ENCODE data around the gene SOCS7. TPM values are rescaled to one million over a fixed set of nuclear protein-coding genes. Genes with fewer than 3 reads are reported as not detected.

SOCS7 gene
- total and polyA plus RNA-seq, 2 of the 4 experiments (the other 2 are of a cell fraction), result 6.5 to 6.8 TPM

DNA sequence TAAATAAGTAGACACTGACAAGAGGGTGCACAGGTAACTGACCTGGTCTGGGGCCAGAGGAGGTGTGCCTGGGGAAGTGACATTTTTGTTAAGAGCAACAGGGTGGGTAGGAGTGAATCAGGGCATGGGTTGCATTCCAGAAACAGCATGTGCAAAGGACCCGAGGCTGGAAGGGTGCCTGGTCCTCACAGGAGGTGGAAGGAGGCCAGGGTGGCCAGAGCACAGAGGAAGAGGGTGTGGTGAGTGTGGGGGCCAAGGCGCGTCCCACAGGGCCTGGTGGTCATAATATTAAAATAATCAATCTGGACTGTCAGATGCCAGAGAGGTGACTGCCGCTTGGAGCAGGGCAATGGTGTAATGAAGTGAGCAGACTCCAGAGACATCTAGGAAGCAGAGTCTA, 90.9 kb downstream of the SOCS7 start:
- H3K4me1 ChIP-seq (ENCODE audit: control insufficient read depth, insufficient read depth, low read length), result peaks cover 18% of the 10 kb centered on the region
- no peak overlapping the region for H3K4ac ChIP-seq (ENCODE audit: low read depth, low read length)
- no peak overlapping the region for H3K4me2 ChIP-seq (ENCODE audit: low read depth, low read length)
- H3K23ac ChIP-seq (ENCODE audit: low read depth, low read length), result peak overlapping the region; percentile 32; the same call in 1 of the 2 replicates
- H3K9ac ChIP-seq (ENCODE audit: low read depth, low read length), result no peak overlapping the region
- no peak overlapping the region for H3K56ac ChIP-seq (ENCODE audit: extremely low read depth, insufficient read depth, low read length)
- peaks cover 30 to 85% of the 10 kb centered on the region in 2 experiments for H3K79me1 ChIP-seq (ENCODE audit: low read depth in 1 of 2, low read length in 2 of 2)
- H3K4me3 ChIP-seq (ENCODE audit: insufficient read depth, low read depth, low read length), result no peak overlapping the region
- H3K27me3 ChIP-seq (ENCODE audit: control insufficient read depth, insufficient read depth, low read length), result no peaks in the 10 kb centered on the region
- no peaks in the 10 kb centered on the region for H3K9me3 ChIP-seq (ENCODE audit: control insufficient read depth, insufficient read depth, low read length)
- in situ Hi-C loops (cut with MboI; ENCODE audit: low sequenced_read_pairs) (loop anchor here (5.0 kb wide), 1 partner anchor 40 kb away; no protein-coding TSS in a partner anchor), intact Hi-C loops (cut with micrococcal nuclease) (loop anchor here (5.0 kb wide), 2 partner anchors 45 to 225 kb away; no protein-coding TSS in a partner anchor), dilution Hi-C loops (cut with HindIII; ENCODE audit: low sequenced_read_pairs, unreplicated experiment) (no loop called here)
- BruUV-seq (replicated peaks), result no TSS peak
- peaks cover 69% of the 10 kb centered on the region for H4K20me1 ChIP-seq (ENCODE audit: insufficient read depth, low read length)
- ChIA-PET CTCF (no interaction called here), POLR2A (ENCODE audit: unreplicated experiment) (no interaction called here)
- peaks cover 7% of the 10 kb centered on the region; the same call in 1 of the 2 replicates for H3K36me3 ChIP-seq (ENCODE audit: control insufficient read depth, insufficient read depth, low read length)
- no peak for TF ChIP-seq CHD1 (IDR thresholded peaks at IDR 0.05; ENCODE audit: low read depth, low read length)
- TF ChIP-seq SMC3 (IDR thresholded peaks at IDR 0.05; ENCODE audit: low read depth, low read length), result no peak
- no peak for TF ChIP-seq RFX5 (IDR thresholded peaks at IDR 0.05; ENCODE audit: low read depth, low read length)
- no peak for TF ChIP-seq CEBPB (IDR thresholded peaks at IDR 0.05; ENCODE audit: low read depth, low read length)
- TF ChIP-seq POLR2A (IDR thresholded peaks at IDR 0.05; ENCODE audit: low read depth, low read length), result no peak
- TF ChIP-seq, protein P1, sequence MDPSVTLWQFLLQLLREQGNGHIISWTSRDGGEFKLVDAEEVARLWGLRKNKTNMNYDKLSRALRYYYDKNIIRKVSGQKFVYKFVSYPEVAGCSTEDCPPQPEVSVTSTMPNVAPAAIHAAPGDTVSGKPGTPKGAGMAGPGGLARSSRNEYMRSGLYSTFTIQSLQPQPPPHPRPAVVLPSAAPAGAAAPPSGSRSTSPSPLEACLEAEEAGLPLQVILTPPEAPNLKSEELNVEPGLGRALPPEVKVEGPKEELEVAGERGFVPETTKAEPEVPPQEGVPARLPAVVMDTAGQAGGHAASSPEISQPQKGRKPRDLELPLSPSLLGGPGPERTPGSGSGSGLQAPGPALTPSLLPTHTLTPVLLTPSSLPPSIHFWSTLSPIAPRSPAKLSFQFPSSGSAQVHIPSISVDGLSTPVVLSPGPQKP (IDR thresholded peaks at IDR 0.05; ENCODE audit: borderline replicate concordance, low read depth, low read length), result no peak
- no peak for TF ChIP-seq BHLHE40 (IDR thresholded peaks at IDR 0.05; ENCODE audit: low read depth, low read length)
- TF ChIP-seq, protein P2, sequence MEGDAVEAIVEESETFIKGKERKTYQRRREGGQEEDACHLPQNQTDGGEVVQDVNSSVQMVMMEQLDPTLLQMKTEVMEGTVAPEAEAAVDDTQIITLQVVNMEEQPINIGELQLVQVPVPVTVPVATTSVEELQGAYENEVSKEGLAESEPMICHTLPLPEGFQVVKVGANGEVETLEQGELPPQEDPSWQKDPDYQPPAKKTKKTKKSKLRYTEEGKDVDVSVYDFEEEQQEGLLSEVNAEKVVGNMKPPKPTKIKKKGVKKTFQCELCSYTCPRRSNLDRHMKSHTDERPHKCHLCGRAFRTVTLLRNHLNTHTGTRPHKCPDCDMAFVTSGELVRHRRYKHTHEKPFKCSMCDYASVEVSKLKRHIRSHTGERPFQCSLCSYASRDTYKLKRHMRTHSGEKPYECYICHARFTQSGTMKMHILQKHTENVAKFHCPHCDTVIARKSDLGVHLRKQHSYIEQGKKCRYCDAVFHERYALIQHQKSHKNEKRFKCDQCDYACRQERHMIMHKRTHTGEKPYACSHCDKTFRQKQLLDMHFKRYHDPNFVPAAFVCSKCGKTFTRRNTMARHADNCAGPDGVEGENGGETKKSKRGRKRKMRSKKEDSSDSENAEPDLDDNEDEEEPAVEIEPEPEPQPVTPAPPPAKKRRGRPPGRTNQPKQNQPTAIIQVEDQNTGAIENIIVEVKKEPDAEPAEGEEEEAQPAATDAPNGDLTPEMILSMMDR (conservative IDR thresholded peaks at IDR 0.05; ENCODE audit: low read depth, low read length), result no peak
- TF ChIP-seq FOS (IDR thresholded peaks at IDR 0.05; ENCODE audit: low read depth, low read length), result no peak
- TF ChIP-seq MAFK (IDR thresholded peaks at IDR 0.05; ENCODE audit: low read depth, low read length), result no peak
- no peak for TF ChIP-seq USF2 (IDR thresholded peaks at IDR 0.05; ENCODE audit: low read depth, low read length)
- no peak for TF ChIP-seq NFE2L2 (IDR thresholded peaks at IDR 0.05; ENCODE audit: low read depth, low read length)
- TF ChIP-seq RCOR1 (IDR thresholded peaks at IDR 0.05; ENCODE audit: insufficient replicate concordance, low read length), result no peak
- H3K14ac ChIP-seq (replicated peaks; ENCODE audit: low read depth, low read length), result no peak overlapping the region
- no peak overlapping the region for H3K27ac ChIP-seq (ENCODE audit: insufficient read depth, low read length)
- H4K5ac ChIP-seq (ENCODE audit: low read depth, low read length), result no peak overlapping the region
- H2AK5ac ChIP-seq (ENCODE audit: low read depth, low read length), result 0 out of 2 replicates have a peak overlapping the region, but pooled peaks have one; percentile 2
- H3K9me1 ChIP-seq (ENCODE audit: insufficient read depth, low read length), result peaks cover 15% of the 10 kb centered on the region
- H4K8ac ChIP-seq (ENCODE audit: low read depth in 2 of 2, low read length in 2 of 2), result no peak overlapping the region; a peak in 1 of 4 replicates
- WGBS, 2 experiments (ENCODE audit: extremely low coverage in 2 of 2, insufficient read length in 1 of 2), result 83% methylated on average over 1 of the region's 4 CpGs; no CpG with 5 or more reads in 1 of the 2 experiments
- no peak overlapping the region for H2BK120ac ChIP-seq (ENCODE audit: low read depth, low read length)
- H2BK15ac ChIP-seq (ENCODE audit: low read depth, low read length), result no peak overlapping the region
- DNase-seq, result no peak
- no peak overlapping the region for H3K18ac ChIP-seq (ENCODE audit: low read depth, low read length)
- H2BK20ac ChIP-seq (ENCODE audit: low read depth, low read length), result no peak overlapping the region; the same call in 1 of the 2 replicates
- peak overlapping the region; percentile 65 for H2AFZ ChIP-seq (replicated peaks; ENCODE audit: low read length, poor library complexity)
- no peak overlapping the region for H4K91ac ChIP-seq (ENCODE audit: insufficient read depth, low read depth, low read length)
- peak; percentile 22 for ATAC-seq (ENCODE audit: low read depth)
- peak overlapping the region; percentile 44 for H2AK9ac ChIP-seq (replicated peaks; ENCODE audit: low read depth, low read length, poor library complexity)
- H2BK5ac ChIP-seq (ENCODE audit: low read depth, low read length, poor library complexity, severe bottlenecking), result no peak overlapping the region
